NT2/D1 (cell line): ENCODE results near the gene MROH2B.

ENCODE experiments used
- SUZ12 ChIP-seq: IDR thresholded peaks from 2 replicates; pipeline ENCODE4 v1.6.1; 2011; ENCODE audit not compliant: insufficient read length, insufficient read depth; ENCODE audit errors: extremely low read depth
- YY1 ChIP-seq: IDR thresholded peaks from 2 replicates; pipeline ENCODE4 v1.6.1; 2011; ENCODE audit not compliant: insufficient read length, insufficient read depth

DNA sequence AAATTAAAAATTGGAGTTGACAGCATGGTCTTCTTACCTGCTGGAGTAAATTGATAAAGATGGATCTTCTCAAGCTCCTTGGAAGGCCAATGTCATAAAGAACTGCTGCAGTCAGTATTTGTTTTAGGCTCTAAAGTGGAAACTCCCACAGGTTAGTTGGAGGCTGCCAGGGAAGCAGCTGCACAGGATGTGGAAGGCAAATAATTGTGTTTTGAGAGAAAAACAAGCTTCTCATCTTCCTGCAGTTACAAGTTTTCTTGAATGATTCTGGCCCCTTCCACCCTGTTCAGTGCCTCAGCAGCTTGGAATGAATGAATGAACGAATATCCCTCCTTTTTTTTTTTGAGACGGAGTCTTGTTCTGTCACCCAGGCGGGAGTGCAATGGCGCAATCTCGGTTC, 13.9 kb downstream of the MROH2B start:
- TF ChIP-seq YY1 = no peak
- TF ChIP-seq SUZ12 = no peak
